ENCODE results near the gene SIGLEC6. TPM values are rescaled to one million over a fixed set of nuclear protein-coding genes. Genes with fewer than 3 reads are reported as not detected.

Gene SIGLEC6
- not detected for total RNA-seq (ENCODE audit: unreplicated experiment)
- long read RNA-seq = 0 reads

- Mint-ChIP-seq H3K36me3 (ENCODE audit: unreplicated experiment) (no peaks in the 10 kb centered on the region), H3K27ac (ENCODE audit: unreplicated experiment) (no peak within 1 kb of the TSS), H3K4me3 (ENCODE audit: unreplicated experiment) (no peak within 1 kb of the TSS), H3K27me3 (ENCODE audit: unreplicated experiment) (peaks cover 2% of the 10 kb centered on the region), H3K4me1 (ENCODE audit: low read depth, unreplicated experiment) (no peaks in the 10 kb centered on the region), H3K9me3 (ENCODE audit: unreplicated experiment) (peaks cover 3% of the 10 kb centered on the region)
- no peak for DNase-seq
- no peak for TF ChIP-seq CTCF (IDR thresholded peaks at IDR 0.05; ENCODE audit: partially characterized antibody, unreplicated experiment)
Measured at GRCh38 chr19:51531349-51532315, at the start of gene SIGLEC6. Gene SIGLEC6 (minus strand): TSS chr19:51531670. CDS start chr19:51531648, 22 bp downstream.

- Mint-ChIP-seq H3K4me3 (ENCODE audit: unreplicated experiment) (peak overlapping the region; percentile 16), H3K27me3 (ENCODE audit: unreplicated experiment) (no peaks in the 10 kb centered on the region), H3K9me3 (ENCODE audit: unreplicated experiment) (no peaks in the 10 kb centered on the region), H3K36me3 (ENCODE audit: unreplicated experiment) (peaks cover 12% of the 10 kb centered on the region), H3K4me1 (ENCODE audit: low read depth, unreplicated experiment) (peaks cover 6% of the 10 kb centered on the region), H3K27ac (ENCODE audit: unreplicated experiment) (no peak overlapping the region)
- DNase-seq = no peak
- TF ChIP-seq CTCF (IDR thresholded peaks at IDR 0.05; ENCODE audit: partially characterized antibody, unreplicated experiment) = no peak
Measured at GRCh38 chr19:51576850-51577249, 45.4 kb upstream of the SIGLEC6 start.

GRCh38 chr19:51573331-51573730 lies 41.9 kb upstream of the SIGLEC6 start:
- no peak overlapping the region for H3K4me3 Mint-ChIP-seq (ENCODE audit: unreplicated experiment)
- H3K4me1 Mint-ChIP-seq (ENCODE audit: low read depth, unreplicated experiment) = peaks cover 10% of the 10 kb centered on the region
- DNase-seq = no peak
- H3K36me3 Mint-ChIP-seq (ENCODE audit: unreplicated experiment) = no peaks in the 10 kb centered on the region
- no peak overlapping the region for H3K27ac Mint-ChIP-seq (ENCODE audit: unreplicated experiment)
- H3K9me3 Mint-ChIP-seq (ENCODE audit: unreplicated experiment) = no peaks in the 10 kb centered on the region
- TF ChIP-seq CTCF (IDR thresholded peaks at IDR 0.05; ENCODE audit: partially characterized antibody, unreplicated experiment) = no peak
- H3K27me3 Mint-ChIP-seq (ENCODE audit: unreplicated experiment) = peaks cover 3% of the 10 kb centered on the region

- Mint-ChIP-seq H3K4me3 (ENCODE audit: unreplicated experiment) (no peak overlapping the region), H3K4me1 (ENCODE audit: low read depth, unreplicated experiment) (peaks cover 10% of the 10 kb centered on the region)
- no peak for TF ChIP-seq CTCF (IDR thresholded peaks at IDR 0.05; ENCODE audit: partially characterized antibody, unreplicated experiment)
Measured at GRCh38 chr19:51572908-51573307, 41.4 kb upstream of the SIGLEC6 start.

GRCh38 chr19:51572410-51572809 lies 40.9 kb upstream of the SIGLEC6 start:
- Mint-ChIP-seq H3K27ac (ENCODE audit: unreplicated experiment) (no peak overlapping the region), H3K9me3 (ENCODE audit: unreplicated experiment) (no peaks in the 10 kb centered on the region), H3K27me3 (ENCODE audit: unreplicated experiment) (peaks cover 3% of the 10 kb centered on the region), H3K4me3 (ENCODE audit: unreplicated experiment) (peak overlapping the region; percentile 98), H3K36me3 (ENCODE audit: unreplicated experiment) (no peaks in the 10 kb centered on the region), H3K4me1 (ENCODE audit: low read depth, unreplicated experiment) (peaks cover 10% of the 10 kb centered on the region)
- DNase-seq = no peak
- TF ChIP-seq CTCF (IDR thresholded peaks at IDR 0.05; ENCODE audit: partially characterized antibody, unreplicated experiment) = no peak

More at GRCh38 chr19:51572908-51573307, 41.4 kb upstream of the SIGLEC6 start:
- DNase-seq = no peak
- Mint-ChIP-seq H3K36me3 (ENCODE audit: unreplicated experiment) (no peaks in the 10 kb centered on the region), H3K27ac (ENCODE audit: unreplicated experiment) (no peak overlapping the region), H3K9me3 (ENCODE audit: unreplicated experiment) (no peaks in the 10 kb centered on the region), H3K27me3 (ENCODE audit: unreplicated experiment) (peaks cover 3% of the 10 kb centered on the region)

Measured in glutamatergic neuron (in vitro differentiated cells).